NCI-H1417 (cell line): ENCODE data around the gene ZNF804B.

Experiments used
- DNase-seq, 3 experiments: peaks; one replicate each; lab custom pipeline; 2025; lab: John Stamatoyannopoulos, UW

The ZNF804B gene

DNA sequence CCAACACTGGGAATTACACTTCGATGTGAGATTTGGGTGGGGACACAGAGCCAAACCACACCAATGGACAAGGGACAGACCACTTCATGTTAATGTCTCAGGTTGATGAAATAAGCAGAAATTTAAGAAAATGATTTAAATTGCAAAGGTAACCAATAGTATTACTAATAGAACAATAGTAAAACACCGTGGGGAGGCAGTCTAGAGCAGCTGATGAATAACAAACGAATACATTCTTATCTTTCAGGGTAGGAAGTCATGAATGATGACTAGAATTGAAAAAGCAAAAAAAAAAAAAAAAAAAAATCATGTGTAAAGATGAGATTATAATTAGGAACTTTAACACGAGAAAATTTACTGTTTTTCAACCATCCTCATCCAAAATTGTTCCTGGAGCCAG lies 207.9 kb downstream of the ZNF804B start:
- DNase-seq = no peak

DNA sequence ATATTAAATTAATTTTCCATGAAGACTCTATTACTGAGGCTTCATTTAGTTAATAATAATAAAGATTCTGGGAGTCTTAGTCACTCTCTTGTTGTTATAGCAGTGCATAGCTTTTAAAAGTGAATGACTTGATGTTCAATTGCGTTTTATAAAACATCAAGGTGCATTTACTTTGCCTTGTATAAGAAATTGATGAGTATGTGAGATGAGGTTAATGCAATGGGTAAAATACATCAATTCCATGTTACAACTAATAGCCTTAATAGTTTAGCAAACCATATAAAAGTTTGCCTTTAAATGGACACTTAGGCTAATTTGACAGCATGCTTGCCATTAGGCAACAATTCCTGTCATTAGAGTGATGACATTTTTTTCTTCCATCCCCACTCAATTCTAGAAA lies 209.7 kb downstream of the ZNF804B start:
- peak in 2 of 3 experiments; percentile 38 to 89 for DNase-seq

- DNase-seq = no peak
These were observed 225.8 kb downstream of the ZNF804B start for GRCh38 chr7:88985295-88985694.

GRCh38 chr7:89001306-89001705 lies 241.8 kb downstream of the ZNF804B start:
- no peak for DNase-seq

GRCh38 chr7:89002981-89003956 lies 243.8 kb downstream of the ZNF804B start:
- DNase-seq = no peak

GRCh38 chr7:89012016-89012415 lies 252.5 kb downstream of the ZNF804B start:
- no peak for DNase-seq

DNA sequence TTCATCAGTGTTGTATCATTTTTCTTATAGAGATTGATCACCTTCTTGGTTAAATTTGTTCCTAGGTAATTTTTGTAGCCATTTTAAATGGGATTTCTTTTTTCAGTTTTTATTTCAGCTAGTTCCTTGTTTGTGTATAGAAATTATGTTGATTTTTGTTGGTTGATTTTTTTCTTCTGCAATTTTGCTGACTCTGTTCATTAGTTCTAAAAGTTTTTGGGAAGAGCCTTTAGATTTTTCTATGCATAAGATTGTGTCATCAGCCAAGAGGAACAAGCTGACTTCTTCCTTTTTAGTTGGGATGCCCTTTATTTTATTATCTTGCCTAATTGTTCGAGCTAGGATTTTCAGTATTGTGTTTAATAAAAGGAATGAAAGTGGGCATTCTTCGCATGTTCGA lies 258.2 kb downstream of the ZNF804B start:
- DNase-seq = no peak

DNA sequence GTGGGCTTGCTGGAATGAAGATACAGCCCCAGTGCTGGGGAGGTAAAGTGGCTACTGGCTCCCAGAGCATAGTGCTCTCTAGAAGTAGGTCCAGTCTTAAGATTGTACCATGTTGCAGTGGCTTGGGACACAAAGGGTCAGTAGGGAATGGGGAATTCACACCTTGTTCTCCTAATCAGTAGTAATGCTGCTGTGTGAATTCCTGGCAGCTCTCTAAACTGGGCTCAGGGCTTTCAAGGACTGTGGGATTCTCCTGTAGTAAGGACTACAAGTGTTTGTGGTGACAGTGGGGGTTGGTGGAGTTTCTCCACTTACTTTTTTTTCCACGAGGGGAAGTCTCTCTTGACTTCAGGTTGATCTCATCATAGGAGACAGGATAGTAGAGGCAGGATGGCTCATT lies 262.2 kb downstream of the ZNF804B start:
- DNase-seq = no peak

DNA sequence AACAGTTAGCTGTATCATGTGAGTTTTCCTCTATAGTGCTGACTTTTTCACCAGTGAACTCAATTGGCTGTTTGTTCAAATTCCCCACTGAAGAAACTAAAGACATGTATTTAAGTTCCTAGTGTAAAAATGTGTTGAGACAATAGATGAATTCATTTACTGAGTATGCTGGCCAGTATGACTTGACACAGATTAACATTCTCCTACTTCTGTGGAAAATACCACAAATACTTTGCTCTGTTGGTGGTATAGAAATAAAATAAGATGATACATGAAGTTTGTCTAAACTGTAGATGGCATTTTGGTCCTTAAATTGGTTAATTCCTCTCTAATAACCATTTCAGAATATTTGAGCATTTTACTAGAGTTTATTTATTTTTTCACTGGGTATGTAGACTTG lies 263.7 kb downstream of the ZNF804B start:
- DNase-seq = no peak

DNA sequence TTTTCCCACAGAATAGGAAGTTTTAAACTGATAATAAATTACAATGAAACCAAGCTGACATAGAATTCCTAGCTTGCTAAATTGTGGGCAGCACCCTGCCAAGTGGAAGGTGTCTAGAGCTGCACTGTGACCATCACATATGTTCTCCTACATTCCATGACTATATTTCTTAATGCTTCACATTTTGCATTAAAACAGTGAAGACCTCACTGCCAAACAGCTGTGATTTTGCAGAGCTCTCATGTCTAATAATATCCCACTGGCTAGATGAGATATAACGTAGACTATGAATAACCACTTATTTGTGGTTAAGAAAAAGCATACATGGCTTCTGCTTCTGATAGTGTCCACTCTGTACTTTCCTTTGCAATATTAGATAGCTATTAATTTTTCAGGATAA lies 264.4 kb downstream of the ZNF804B start:
- no peak for DNase-seq

DNA sequence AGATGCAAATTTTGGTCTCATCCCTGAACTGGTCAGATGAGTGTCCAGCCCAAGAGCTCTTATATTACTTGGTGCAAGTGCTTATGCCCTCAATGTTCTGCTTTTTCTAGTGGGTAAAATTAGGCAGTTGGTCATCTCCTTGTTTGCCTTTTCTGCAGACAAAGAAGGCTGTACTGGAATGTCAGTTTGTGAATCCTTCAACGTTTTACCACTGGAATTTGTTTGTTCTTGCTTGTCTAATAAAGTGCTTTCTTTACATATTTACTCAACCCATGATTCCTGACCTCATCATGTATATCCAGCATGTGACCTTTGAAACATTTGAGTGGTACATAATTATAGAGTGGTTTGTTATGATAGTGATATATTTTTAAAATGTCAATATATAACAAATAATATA lies 268.3 kb downstream of the ZNF804B start:
- peak in 1 of 3 experiments; percentile 49 for DNase-seq

- DNase-seq = peak in 2 of 3 experiments; percentile 5 to 53
These were observed 268.8 kb downstream of the ZNF804B start for GRCh38 chr7:89028319-89028718.

DNA sequence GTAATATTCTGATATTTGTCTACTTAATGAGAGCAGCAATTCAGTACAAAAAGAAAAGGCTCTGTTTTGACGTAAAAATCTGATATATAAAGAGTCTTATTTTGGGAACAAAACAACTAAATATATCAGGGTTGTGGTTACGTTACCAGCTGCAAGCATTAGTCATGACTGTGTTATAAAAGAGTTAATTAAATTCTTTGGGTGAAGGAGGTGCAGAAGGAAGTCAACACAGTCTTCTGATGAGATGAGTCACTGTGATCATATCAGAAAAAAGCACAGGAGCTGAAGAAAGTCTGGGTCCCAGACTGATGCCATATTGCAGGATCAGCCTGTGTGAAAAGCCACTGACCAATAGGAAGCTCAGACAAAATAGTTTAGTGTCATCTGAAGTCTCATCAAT lies 270.4 kb downstream of the ZNF804B start:
- no peak for DNase-seq

- no peak for DNase-seq
These were observed 281.7 kb downstream of the ZNF804B start for GRCh38 chr7:89041240-89041639.

DNA sequence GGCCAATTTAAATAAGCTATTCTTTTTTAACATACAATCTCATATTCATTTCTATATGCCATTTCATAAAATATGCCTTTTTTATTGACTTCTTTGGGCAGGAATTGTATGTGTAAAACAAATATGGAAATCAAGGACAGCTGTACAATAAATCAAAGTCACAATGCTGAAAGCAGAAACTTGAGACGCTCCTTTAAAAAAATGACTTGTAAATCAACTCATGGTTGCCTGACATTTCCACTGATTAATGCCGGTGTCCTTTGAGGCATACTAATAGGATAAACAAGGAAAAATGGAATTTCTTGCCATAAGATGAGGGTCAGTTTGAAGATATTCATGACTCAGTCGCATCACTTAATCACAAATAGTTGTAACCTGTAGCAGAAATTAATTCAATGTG lies 283.4 kb downstream of the ZNF804B start:
- DNase-seq = peak; percentile 18 to 75 (median 67)

DNA sequence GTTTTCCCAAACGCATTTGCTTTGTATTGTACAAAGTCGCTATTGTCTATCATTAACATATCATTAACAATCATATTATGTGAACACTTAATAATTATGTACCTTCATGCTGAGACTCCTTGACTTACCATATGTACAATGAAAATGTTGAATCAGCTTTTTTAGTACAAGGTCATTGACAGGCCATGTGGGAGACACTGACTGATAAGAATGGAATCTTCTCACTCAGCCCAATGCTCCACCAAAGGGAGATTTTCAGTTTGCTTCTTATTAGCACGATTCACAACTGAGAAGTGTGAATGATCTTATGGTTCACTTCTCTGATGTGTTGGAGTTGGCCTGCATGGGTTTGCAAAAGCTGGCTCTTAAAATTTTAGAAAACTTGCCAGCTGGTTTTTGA lies 289.5 kb downstream of the ZNF804B start:
- no peak for DNase-seq

DNA sequence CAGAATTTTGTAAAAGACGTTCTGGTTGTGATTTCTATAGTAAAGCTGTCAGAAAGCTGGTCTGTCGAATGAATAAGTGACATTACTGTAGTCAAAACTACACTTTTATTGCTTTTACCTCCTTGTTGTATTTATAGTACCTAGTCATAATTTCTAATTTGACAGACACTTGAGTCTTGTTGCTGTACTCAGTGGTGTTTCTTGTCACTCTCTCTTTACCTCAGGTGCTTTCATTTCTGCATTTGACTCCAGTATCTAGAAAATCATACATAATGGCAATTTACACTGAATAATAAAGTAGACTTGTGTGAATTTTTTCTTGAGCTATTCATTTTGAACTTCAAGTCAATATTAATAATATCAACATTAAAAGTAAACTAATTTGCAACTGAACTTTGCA lies 293.6 kb downstream of the ZNF804B start:
- no peak for DNase-seq

- DNase-seq = no peak
These were observed 294.9 kb downstream of the ZNF804B start for GRCh38 chr7:89054361-89054760.

DNA sequence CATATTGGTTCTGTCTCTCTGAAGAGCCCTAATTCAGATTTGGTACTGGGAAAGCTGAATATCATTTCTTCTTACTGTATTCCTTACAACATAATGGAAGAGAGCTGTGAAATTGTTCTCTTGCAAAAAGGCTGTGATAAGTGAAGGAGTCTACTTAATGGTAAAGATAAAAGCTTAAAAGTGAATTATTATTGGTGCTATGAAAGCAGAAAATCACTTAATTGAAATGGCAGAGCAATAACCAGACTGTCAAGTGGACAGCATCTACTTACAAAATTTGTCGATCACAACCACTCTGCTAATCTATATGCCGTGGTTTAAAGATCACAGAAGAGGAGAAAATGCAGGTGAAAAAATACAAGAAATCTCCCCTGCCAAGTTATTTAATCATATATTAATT lies 300.7 kb downstream of the ZNF804B start:
- no peak for DNase-seq

- DNase-seq = no peak
These were observed 305.3 kb downstream of the ZNF804B start for GRCh38 chr7:89064831-89065230.

- no peak for DNase-seq
These were observed 307.5 kb downstream of the ZNF804B start for GRCh38 chr7:89067048-89067447.

GRCh38 chr7:89072081-89072480 lies 312.6 kb downstream of the ZNF804B start:
- DNase-seq = no peak

- DNase-seq = no peak
These were observed 314.3 kb downstream of the ZNF804B start for GRCh38 chr7:89073776-89074175.

DNA sequence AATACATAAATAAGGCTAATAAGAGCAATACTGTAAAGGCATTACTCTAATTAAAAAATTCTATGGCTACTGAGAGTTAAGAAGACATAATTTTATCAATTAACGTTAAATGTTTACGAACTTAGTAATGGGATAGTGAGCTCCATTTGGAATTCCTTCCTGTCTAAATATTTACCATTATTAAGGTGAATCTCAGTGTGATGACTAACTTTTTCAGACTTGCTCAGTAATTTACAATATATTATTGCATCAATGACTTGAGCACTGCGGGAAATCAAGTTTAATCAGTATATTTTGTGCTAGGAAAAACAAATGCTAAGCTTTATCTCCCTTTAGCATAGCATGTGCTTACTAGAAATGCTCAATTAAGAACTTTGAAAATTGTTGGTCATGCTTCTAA lies 318.5 kb downstream of the ZNF804B start:
- DNase-seq = no peak
